Smooth muscle cell of the brain vasculature (primary cell): ENCODE results near the gene SAMD11.

Experiments used
- DNase-seq: peaks from one replicate; pipeline ENCODE4 v3.0.0-alpha.2; 2012; ENCODE audit warnings: low read depth, low spot score

SAMD11 gene

DNA sequence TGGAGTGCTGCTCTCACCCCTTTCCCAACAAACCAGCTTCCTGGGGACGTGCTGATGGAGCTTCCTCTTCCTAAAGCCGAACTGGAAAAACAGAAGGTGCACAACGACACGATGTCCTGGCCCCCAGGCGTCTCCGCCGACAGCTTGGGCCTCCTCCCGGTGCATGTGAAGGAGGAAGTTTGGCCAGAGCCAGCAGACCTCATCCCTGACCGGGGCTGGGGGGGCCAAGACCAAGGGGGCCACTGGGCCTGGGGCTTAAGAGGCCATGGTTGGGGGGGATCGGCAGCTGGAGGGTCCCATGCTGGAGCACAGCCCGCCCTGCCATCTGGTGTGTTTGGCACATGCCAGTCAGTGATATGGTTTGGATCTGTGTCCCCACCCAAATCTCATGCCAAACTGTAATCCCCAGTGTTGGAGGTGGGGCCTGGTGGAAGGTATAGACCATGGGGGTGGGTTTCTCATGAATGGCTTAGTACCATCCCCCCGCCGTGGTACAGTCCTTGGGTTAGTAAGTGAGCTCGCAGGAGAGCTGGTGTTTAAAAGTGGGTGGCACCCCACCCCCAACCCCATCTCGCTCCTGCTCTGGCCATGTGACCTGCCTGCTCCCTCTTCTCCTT, 69.8 kb downstream of the SAMD11 start:
- DNase-seq: no peak
